Fibroblast of upper back skin (primary cell): ENCODE data around the gene PCDHGC4.

ENCODE experiments used
- DNase-seq: peaks from one replicate; pipeline ENCODE4 v3.0.0-alpha.2; 2013

PCDHGC4 gene

DNA sequence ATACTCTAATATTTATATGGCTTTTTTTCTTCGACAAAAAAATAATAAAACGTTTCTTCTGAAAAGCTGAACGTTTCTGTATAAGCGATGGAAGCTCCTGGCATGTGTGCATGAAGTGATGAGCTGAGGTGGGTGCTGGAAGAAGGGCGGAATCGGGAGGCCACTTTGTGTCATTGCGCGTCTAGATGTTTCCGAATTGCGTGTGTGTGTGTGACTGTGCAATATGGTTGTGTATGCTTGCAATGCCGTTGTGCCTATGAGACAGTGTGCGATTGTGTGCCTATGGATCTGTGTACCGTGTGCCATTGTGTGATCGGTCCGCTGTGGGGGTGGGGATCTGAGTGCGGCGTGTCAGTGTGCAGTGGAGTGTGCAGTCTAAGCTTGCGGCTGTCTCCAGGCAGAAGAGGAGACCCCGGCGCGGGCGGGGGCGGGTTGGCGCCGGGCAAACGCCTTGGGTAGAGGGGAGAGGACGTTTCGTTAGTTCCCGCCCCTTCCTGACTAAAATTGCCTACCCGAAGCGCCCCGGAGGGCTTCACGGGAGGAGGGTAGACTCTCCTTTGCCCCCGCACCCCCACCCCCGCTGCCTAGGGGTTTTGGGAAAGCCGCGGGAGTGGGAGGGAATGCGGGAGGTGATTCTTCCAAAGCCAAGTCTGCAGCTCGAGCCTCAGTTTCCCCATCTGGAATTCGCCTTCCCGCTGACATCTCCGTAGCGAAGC lies 28.2 kb downstream of the PCDHGC4 start:
- DNase-seq = peak; percentile 50

DNA sequence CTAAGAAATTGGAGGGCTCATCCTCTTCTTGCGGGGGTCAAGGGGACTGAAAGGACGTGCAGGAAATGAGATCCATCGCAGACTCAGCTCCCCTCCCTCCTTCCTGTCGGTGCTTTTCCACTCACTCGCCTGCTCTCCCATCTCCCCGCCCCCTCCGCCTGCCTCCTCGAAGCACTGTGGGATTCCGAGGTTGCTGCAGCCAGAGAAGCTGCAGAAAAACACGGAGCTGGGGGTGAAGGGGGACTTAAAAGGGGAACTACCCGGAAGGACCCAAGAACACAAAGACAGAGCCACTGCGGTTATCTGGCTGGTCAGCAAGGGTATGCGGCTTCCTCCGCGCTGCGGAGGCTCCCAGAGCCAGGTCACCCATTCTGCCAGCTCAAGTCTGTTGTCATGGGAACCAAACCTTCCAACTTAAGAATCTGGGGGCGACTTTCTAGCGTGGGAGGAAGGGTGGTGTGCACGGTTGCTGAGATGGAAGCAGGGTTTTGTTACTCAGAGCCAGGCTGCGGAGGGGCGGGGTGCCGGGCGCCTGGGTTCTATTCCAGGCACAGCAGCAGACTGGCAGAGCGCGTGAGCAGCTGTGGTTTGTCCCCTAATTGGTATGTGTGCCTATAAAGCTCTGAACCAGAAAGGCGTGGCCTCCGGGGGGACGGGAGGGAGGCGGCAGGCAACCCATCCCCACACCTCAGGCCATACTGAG lies 28.9 kb downstream of the PCDHGC4 start:
- DNase-seq = peak; percentile 89

DNA sequence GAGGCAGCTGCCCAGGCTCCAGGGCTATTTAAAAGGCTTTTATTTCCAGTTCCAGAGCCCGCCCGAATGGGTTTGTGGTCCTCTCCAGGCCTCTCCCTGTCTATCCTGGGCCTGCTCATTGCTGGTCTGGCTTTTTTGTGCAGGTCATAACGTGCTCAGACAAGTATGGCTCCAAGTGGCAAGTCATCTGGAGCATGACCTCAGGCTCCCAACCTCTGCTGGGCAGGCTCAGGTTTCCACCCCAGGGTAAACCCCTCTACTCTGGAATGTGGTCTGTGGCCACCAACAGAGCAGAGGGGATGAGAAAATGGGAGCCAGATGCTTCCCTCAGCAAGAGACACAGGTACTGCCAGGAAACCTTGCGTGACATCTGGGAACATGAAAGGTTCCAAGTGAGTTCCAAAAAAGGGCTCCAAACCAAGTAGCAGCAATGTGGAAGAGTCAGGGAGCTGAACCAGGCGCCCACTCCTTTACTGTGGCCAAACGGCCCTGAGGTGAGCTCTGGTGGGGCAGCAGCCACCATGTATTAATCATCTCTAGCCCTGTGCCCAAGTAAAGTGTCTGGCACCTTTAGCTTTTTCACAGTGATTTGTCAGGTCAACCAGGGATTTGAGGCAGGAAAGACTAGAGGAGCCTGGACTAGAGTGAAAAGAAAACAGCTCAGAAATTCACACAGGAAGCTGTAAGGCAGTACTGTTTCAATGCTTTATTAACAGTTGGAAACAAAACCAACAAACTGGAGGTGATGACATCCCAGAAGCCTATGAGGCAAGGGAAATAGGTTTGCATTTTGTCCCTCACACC lies 29.7 kb downstream of the PCDHGC4 start:
- DNase-seq = peak; percentile 90

DNA sequence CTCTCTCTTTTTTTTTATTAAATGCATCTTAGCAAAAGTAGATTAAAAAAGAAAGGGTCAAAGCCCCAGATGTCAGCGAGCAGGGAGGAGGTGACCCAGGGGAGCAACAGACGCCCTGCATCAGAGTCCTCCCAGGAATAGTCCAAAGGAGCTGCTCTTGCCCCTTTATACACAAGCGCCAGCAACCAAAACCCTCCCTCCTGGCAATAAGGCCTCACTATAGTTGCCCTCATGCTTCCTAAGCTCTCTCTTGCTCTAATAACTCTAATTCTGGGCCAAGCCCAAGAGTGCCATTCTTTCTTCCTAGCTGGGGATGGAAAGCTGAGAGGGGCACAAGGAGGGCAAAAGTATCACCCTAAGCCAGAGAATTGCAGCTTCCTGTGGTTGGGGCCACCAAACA lies 30.3 kb downstream of the PCDHGC4 start:
- no peak for DNase-seq

DNA sequence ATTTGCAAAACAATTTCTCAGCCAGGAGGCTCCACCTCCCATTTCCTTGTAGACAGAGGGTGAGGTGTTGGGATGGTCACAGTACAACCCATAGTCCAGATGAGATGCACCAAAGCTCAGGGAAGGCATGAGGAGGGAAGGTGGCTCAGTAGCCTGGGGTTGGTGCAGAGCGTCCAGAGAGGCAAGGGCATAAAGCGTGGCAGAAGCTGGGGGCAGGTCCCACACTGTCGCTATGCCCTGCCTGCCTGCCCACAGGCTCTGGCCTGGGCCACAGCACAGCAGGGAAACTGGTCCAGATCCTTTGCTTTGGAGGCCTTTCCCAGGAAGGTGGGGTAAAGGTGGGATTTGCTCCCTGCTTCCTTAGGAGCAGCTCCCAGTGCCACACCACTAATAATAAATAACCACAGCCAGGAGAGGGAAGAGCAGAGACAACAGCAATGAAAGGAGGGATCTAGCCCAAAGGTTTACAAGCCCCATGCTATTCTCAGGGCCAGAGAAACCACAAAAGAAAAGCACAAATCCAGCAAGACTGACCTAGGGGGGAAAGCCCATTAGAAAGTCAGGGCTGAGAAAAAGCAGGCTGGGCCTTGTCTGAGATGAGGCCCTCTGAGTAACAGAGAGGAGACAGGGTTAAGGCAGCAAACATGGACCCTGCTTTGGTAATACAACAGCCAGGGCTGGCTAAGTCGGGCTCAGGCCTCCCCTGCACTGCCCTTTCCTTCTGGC lies 31.3 kb downstream of the PCDHGC4 start:
- peak; percentile 39 for DNase-seq

DNA sequence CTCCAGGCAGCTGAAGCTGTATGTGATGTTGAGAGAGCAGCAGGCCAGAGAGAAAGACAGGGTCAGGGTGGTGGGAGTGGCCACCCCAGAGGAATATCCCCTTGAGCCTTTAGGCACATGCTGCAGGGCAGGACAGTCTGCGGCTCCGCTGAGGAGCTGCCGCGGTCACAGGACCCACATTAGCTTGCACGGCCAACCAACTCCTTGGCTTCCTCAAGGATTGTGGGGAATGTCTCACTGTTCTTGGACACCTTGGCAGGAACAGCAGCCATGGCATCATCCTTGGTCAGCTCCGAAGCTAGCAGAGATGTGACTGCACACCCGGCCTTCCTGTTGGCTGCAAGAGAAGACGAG lies 31.8 kb downstream of the PCDHGC4 start:
- DNase-seq = no peak

DNA sequence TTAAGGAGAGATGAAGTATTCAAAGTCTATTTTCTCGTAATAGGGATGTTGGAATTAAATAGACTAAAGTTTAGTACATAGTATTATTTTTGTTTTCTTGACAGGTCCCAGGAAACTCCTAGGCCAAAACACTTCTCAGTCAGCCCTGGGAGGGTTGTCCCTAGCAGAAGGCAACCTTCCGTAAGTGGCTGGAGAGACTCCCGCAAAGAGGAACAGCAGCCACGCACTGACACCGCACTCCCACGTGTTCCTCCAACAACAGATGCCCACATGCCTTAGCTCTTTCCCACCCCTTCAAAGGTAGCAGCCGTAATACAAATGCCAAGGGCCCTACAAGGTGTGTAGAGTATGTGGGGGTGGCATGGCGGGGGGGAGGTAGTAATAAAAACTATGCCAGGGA lies 32.5 kb downstream of the PCDHGC4 start:
- DNase-seq = no peak

DNA sequence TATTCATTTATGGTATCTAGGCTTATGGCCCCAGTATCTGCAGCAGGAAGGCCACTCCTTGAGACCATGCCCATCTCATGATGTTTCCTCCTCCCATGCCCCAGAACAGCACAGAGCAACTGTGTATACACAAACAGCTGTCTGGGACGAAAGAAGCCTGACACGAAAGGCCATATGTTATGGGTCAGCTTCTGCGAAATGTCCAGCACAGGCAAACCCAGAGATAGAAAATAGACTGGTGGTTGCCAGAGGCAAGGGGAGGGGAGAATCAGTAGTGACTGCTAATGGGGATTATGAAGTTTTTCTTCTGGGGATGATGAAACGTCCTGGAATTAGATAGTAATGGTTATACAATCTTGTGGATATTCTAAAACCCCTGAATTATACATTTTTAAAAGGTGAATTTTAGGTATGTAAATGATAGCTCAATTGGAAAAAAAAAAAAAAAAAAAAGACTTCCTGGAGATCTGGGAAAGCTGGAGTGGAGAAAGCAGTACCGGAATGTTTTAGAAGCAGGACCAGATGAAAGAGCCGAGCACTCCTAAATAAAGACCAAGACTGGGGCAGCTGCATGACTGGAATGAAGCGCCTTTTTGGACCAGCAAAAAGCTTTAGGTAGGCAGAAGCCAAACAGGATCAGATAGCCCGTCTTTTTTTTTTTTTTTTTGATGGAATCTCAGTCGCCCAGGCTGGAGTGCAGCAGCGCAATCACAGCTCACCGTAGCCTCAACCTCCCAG lies 33.2 kb downstream of the PCDHGC4 start:
- peak; percentile 87 for DNase-seq

DNA sequence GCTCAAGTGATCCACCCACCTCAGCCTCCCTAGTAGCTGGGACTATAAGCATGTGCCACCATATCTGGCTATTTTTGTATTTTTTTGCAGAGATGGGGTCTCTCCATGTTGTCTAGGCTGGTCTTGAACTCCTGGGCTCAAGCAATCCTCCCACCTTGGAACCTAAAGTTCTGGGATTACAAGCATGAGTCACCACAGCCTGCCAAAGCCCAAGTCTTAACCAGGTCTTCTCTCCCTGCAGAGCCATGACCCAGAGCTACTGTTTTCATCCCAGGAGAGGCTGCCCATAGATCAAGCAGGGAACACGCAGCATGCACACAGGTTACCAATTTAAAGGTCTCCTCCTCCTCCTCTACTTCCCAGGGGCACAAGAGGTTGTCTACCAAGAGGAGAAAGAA lies 33.8 kb downstream of the PCDHGC4 start:
- peak; percentile 24 for DNase-seq

DNA sequence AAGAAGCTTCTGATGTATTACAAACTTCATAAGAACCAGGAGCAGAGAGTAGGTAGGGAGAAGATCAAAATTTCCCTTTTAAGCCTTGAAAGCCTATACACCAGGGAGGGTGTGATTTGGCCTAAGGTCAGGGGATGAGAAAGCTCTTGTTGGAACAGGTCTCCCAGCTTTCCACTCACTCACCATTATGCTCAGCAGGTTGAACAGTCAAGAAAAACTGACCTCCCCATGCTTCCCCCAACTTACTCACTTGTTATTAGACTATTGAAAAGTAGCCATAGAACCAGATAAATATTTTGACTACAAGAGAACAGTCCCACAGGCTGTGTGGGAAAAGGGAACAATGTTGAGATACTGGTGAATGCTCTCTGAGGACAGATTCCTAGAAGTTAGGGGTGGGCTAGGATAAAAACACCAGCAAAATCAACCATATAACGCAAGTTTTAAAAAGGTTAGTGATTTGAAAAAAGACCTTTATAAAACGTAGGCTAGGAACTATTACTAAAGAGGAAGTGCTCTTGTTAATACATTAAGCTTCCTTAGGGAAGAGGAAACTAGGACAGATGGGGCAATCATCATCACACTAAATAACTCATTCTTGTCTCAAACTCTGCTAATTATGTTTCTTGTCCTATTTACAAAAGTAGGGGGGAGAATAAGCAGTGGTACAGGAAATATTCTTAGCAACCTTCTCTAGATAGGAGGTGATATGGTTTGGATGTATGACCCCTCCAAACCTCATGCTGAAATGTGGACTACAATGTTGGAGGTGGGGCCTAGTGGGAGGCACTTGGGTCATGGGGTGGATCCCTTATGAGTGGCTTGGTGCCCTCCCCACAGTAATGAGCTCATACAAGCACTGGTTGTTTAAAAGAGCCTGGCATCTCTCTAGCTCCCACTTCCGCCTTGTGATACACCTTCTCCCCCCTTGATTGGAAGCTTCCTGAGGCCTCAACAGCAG lies 35.1 kb downstream of the PCDHGC4 start:
- no peak for DNase-seq

DNA sequence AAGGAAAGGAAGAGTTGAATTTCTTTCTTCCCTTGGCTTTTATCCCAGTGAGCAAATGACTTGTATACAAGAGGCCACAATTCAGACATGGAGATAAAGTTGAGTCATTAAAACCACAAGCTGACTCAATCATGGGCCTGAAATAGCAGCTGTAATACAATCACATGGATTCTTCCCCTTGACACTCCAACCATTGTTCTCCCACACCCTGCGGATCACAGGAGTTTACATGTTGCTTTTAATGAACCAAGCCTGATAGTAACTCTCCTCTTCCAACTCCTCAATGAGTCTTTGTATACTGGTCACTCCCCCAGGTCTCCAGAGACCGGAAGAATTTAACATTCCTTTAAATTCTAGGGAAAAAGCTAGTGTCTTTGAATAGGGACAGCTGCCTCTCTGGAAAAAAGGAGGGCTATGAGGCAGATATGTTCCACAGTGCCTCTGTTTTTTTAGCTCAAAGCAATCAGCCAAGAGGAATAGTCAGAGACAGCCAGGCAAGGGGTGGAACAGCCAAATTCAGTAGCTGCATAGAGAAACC lies 36.5 kb downstream of the PCDHGC4 start:
- DNase-seq = peak; percentile 99

DNA sequence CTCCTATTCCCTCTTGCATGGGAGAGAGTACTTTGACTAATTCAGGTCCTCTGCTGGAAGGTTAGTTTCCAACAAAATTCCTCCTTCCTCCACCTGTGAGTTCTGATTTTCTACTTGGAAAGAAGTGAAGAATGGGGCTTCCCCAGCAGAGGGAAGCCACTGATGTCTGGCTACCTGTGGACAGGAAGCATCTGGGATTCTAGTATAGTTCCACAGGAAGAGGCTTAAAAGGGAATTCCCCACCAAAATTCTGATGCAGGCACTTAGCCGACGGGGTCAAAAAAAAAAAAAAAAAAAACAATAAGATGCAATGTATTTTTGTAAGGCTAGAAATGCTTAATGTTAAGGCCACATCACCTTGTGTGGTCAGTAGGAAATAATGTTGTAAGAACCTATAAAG lies 37.5 kb downstream of the PCDHGC4 start:
- DNase-seq = no peak

DNA sequence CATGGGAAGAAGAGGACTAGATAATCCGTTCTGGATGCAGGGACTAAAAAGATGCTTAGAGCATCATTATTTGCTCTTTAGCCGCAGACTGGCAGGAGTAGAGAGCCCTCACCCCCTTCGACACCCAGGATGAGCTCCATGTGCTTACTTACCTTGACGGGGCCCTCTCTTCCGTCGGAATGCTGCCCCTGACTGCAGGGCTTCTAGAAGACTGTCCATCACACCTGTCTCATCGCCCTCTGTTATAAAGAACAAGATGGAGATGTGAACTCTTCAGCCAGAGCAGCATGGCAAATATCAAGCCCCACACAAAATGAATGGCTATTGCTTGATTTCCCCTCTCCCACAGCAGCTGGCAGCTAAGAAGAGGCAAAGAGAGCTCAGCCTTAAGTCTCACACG lies 39.2 kb downstream of the PCDHGC4 start:
- DNase-seq = no peak

DNA sequence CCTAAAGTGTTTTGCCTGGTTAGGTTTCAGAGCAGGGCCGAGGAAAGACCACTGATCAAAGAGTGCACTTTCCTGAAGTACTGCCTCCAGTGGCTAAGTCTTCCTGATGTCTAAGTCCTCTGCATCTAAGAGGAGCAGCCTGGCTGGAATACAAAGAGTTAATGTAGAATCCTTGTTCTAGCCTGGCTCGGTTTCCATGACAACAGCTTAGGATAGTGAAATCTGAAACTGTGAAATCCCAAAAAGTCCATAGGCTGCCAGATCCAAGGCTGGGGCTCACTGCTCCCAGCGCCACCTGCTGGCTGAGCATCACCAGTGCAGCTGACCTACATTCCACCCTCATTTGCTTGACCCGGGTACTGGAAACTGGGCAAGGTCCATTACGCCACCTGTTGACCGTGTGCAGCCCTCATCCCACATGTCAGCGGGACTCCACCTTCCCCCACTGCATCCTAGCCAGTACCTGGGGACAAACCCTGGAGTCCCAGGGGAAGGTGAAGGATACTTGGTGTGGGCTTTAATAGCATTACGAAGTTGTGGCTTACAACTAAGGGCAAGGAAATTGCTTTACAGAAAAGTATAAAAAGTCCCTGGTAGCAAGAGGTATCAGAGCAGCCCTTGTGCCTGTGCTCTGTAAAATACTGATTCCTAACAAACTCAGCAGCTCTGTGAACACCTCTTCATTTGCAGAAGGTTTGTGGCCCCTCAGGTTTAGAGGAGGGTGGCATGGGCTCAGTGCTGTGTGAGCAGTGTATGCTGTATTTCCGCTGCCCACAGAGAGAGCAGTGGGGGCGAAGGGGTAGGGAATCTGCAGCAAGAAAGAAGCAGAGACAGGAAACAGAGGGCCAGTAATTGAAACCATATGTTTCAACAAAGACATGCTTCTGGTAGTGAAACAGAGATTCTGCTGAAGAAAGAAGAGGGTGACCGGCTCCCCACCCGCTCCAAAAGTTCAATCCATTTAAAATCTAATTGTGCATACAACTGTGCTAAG lies 40.1 kb downstream of the PCDHGC4 start:
- DNase-seq = peak; percentile 99

DNA sequence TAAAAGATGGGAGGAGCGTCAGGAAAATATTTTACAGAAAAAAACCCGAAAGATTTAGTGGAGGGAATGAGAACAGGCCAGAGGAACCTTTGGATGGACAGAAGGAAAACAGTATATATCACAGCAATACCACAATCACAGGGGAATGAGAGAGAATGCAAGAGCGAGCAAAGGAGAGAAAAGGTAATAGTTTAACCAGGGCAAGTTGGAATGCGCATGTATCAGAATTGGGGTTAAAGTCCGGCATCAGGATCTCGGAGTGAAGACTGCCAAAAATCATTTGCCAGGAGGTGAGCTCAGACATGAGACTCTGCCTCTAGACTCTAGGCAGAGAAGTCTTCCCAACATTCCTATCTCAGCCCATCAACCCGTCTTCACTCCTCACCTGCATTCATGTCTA lies 40.8 kb downstream of the PCDHGC4 start:
- DNase-seq = no peak

DNA sequence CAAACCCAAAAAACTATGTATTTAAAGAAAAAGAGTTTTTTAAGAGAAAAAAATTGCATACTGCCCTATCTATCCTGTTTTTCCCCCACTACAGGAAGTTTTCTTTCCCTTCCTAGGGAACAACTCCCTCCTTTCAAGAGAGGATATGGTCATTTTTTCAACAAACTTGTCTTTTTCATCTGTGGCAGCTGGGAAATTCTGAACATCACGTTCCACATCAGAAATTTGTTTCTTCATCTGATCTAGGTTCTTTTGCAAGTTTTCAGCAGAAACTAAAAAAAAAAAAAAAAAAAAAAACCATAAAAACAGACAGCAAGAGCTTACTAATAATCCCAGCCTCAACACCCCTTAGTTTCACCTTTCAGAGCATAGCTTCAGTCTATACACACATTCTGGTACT lies 42.6 kb downstream of the PCDHGC4 start:
- DNase-seq = no peak

DNA sequence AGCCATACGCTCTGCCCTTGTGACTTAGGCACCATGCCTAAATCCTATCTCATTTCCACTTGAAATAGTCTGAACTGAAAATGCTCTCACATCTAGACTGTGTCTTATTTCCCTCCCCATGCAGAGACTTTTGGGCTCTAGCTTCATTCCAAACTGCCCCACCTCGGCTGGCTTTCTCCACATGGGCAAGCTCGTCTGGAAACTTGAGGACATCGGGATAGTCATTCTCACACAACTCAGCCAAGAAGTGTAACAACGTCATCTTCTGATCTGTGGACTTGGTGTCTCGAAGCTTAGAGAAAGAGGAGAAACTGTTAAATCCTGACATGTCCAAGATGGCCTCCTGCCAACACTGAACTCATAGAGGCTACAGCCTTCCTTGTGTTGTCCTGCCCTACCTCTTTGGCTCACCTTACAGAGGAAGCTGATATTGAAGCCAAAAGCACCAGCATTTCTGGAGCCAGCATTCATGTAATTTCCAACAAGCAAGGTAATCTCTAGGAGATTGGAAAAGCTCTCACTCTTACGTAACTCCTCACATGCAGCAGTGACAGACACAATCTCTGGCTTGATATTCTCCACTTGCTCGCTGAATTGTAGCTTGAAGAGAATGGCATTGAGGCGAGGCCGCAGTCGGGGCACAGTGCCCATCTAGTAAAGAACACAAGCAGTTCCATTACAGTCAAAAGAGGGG lies 43.6 kb downstream of the PCDHGC4 start:
- DNase-seq = peak; percentile 29

DNA sequence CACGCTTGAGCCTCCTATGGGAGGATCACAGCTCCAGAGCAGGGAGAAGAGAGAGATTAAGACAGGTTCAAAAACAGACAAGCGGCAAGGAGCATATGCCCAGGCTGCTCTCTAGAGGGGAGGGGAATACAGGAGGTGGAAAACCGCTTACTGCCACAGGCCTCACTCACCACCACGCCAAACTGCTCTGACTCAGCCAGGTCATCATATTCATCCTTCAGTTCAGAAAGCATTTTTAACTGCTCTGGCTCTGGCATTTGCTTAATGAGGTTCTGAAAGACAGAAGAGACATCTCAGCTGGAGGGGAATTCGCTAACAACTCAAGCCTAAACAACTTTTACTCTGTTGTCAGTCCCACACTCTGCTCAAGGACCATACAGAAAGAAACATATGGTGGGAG lies 44.2 kb downstream of the PCDHGC4 start:
- DNase-seq = peak; percentile 89

DNA sequence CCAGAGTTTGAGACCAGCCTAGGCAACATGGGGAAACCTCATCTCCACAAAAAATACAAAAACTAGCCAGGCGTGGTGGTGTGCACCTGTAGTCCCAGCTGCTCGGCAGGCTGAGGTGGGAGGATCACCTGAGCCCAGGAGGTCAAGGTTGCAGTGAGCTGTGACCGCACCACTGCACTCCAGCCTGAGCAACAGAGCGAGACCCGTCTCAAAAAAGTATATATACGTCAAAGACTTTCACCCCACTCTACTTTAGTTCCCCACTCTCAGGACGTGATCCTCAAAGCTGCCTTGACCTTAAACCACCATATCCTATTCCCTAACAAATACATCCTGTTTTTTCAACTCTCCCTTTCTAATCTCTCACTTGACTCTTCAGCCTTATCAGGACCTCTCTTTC lies 45.0 kb downstream of the PCDHGC4 start:
- no peak for DNase-seq
